MM.1S (cell line): ENCODE results near the gene SNRNP48.

Experiments used
- DNase-seq: peaks from one replicate; pipeline ENCODE4 v3.0.0-alpha.2; 2015
- H2AFZ ChIP-seq: fragments of 300-600 bp; sonication (generic); 2 replicates; pipeline ENCODE4 v1.6.0; 2016; ENCODE audit warnings: antibody characterized with exemption, low read length
- H3F3A ChIP-seq: fragments of 300-600 bp; sonication (generic); 2 replicates; pipeline ENCODE4 v1.6.1; 2016; ENCODE audit warnings: mild to moderate bottlenecking, antibody characterized with exemption, low read length, moderate library complexity, mixed read lengths; ENCODE audit not compliant: insufficient read depth
- H3K27ac ChIP-seq: fragments of 300-600 bp; sonication (generic); 2 replicates; pipeline ENCODE4 v1.5.1; 2016; ENCODE audit warnings: mild to moderate bottlenecking, low read length
- H3K27me3 ChIP-seq: fragments of 300-600 bp; sonication (generic); replicated peaks from 2 replicates; pipeline ENCODE4 v1.6.0; 2016; ENCODE audit warnings: low read length; ENCODE audit not compliant: insufficient read depth
- H3K36me3 ChIP-seq: fragments of 300-600 bp; sonication (generic); replicated peaks from 2 replicates; pipeline ENCODE4 v1.6.1; 2016; ENCODE audit warnings: mild to moderate bottlenecking, low read length, mixed read lengths; ENCODE audit not compliant: insufficient read depth
- H3K4me1 ChIP-seq: fragments of 300-600 bp; sonication (generic); 2 replicates; pipeline ENCODE4 v1.6.1; 2016; ENCODE audit warnings: low read length, mixed read lengths
- H3K4me2 ChIP-seq: fragments of 300-600 bp; sonication (generic); 2 replicates; pipeline ENCODE4 v1.6.0; 2016; ENCODE audit warnings: low read depth, low read length
- H3K4me3 ChIP-seq: fragments of 300-600 bp; sonication (generic); 2 replicates; pipeline ENCODE4 v1.5.1; 2016; ENCODE audit warnings: low read length, mixed read lengths
- H3K79me2 ChIP-seq: fragments of 300-600 bp; sonication (generic); 2 replicates; pipeline ENCODE4 v1.6.1; 2016; ENCODE audit warnings: mixed run types, low read length, mixed read lengths
- H3K9ac ChIP-seq: fragments of 300-600 bp; sonication (generic); 2 replicates; pipeline ENCODE4 v1.6.1; 2016; ENCODE audit warnings: low read length, mixed read lengths
- H3K9me2 ChIP-seq: fragments of 300-600 bp; sonication (generic); replicated peaks from 2 replicates; pipeline ENCODE4 v1.6.1; 2016; ENCODE audit warnings: mild to moderate bottlenecking, low read length, mixed read lengths; ENCODE audit not compliant: insufficient read depth
- H3K9me3 ChIP-seq: fragments of 300-600 bp; sonication (generic); replicated peaks from 2 replicates; pipeline ENCODE4 v1.6.1; 2016; ENCODE audit warnings: mild to moderate bottlenecking, low read length, mixed read lengths; ENCODE audit not compliant: insufficient read depth
- H4K20me1 ChIP-seq: fragments of 300-600 bp; sonication (generic); 2 replicates; pipeline ENCODE4 v1.6.1; 2016; ENCODE audit warnings: mild to moderate bottlenecking, low read length, moderate library complexity, mixed read lengths; ENCODE audit not compliant: insufficient read depth
- CTCF ChIP-seq: fragments of 300-600 bp; sonication (generic); IDR thresholded peaks from 2 replicates; pipeline ENCODE4 v1.5.1; 2016; ENCODE audit warnings: antibody characterized with exemption, low read length, mixed read lengths
- EZH2 ChIP-seq: fragments of 300-600 bp; sonication (generic); optimal IDR thresholded peaks from 2 replicates; pipeline ENCODE3; 2017; ENCODE audit warnings: low read depth, mild to moderate bottlenecking, antibody characterized with exemption, low read length, mixed read lengths
- EZH2phosphoT487 ChIP-seq: fragments of 300-600 bp; sonication (generic); IDR thresholded peaks from 2 replicates; pipeline ENCODE4 v1.6.1; 2018; ENCODE audit warnings: antibody characterized with exemption, low read length

The SNRNP48 gene

DNA sequence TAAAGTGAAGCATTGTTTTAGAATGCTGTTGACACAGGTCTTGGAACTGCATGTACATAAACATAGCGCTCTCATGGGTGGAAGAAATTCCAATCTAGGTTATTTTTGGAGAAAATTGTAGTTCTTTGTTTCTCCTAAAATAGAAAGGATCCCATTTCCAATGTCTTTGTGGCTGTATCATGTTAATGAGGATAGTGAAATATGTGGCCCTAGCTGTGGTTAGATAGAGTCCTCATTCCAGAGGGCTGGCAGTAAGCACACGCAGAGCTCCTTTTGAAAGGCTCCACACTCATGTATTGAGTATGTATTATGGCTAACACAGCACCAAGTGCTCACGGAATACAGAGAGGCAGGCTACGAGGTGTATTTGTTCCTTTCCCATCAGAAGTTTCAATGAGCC is 60.9 kb downstream of the SNRNP48 start:
- H3K4me3 ChIP-seq, result no peak overlapping the region
- DNase-seq, result no peak

GRCh38 chr6:7652957-7653356 is 63.0 kb downstream of the SNRNP48 start:
- H3K4me2 ChIP-seq, result no peak overlapping the region
- no peaks in the 10 kb centered on the region for H3K9me2 ChIP-seq
- DNase-seq, result no peak
- H3K4me1 ChIP-seq, result no peaks in the 10 kb centered on the region
- H3K9ac ChIP-seq, result no peak overlapping the region
- no peaks in the 10 kb centered on the region for H3K36me3 ChIP-seq
- TF ChIP-seq CTCF (no peak), EZH2 (no peak), EZH2phosphoT487 (no peak)
- no peaks in the 10 kb centered on the region for H3K79me2 ChIP-seq
- H2AFZ ChIP-seq, result no peak overlapping the region
- H3K27ac ChIP-seq, result no peak overlapping the region
- no peaks in the 10 kb centered on the region for H3K9me3 ChIP-seq
- H3K4me3 ChIP-seq, result no peak overlapping the region
- H3F3A ChIP-seq, result no peaks in the 10 kb centered on the region
- H4K20me1 ChIP-seq, result no peaks in the 10 kb centered on the region
- H3K27me3 ChIP-seq, result peaks cover 58% of the 10 kb centered on the region

More for the DNA sequence above, 60.9 kb downstream of the SNRNP48 start:
- Histone ChIP-seq H3K27me3 (peaks cover 66% of the 10 kb centered on the region), H3F3A (peaks cover 5% of the 10 kb centered on the region; the same call in 1 of the 2 replicates), H4K20me1 (no peaks in the 10 kb centered on the region), H3K9me3 (no peaks in the 10 kb centered on the region), H3K4me2 (no peak overlapping the region), H3K36me3 (no peaks in the 10 kb centered on the region), H3K9ac (no peak overlapping the region), H3K79me2 (no peaks in the 10 kb centered on the region), H3K27ac (no peak overlapping the region), H3K9me2 (no peaks in the 10 kb centered on the region), H3K4me1 (no peaks in the 10 kb centered on the region), H2AFZ (no peak overlapping the region)
- no peak for TF ChIP-seq EZH2
- no peak for TF ChIP-seq EZH2phosphoT487
- TF ChIP-seq CTCF, result no peak

DNA sequence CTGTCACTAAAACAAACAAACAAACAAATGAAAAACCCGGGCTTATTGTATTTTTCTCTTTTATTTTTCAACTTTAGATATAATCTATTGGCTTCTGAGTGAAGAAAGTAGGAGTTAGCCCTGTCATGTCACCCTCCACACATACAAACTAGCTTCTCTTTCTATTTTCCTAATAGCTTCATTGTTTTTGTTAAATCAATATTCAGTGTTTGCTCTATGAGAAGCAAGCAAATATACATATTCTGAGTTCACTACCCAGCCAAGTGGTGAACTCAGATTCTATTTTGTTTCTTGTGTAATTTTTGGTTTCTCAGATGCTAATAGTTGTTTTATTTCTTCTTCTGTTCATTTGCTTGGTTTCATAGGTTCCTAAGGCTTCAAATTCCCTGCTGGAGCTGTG is 66.4 kb downstream of the SNRNP48 start:
- H3K9ac ChIP-seq, result no peak overlapping the region
- no peaks in the 10 kb centered on the region for H3K79me2 ChIP-seq
- no peaks in the 10 kb centered on the region for H3F3A ChIP-seq
- no peaks in the 10 kb centered on the region for H3K9me2 ChIP-seq
- no peak overlapping the region for H3K4me3 ChIP-seq
- H3K27ac ChIP-seq, result no peak overlapping the region
- TF ChIP-seq EZH2phosphoT487 (no peak), CTCF (no peak), EZH2 (no peak)
- no peaks in the 10 kb centered on the region for H4K20me1 ChIP-seq
- H3K27me3 ChIP-seq, result peaks cover 27% of the 10 kb centered on the region
- H2AFZ ChIP-seq, result no peak overlapping the region
- no peak overlapping the region for H3K4me2 ChIP-seq
- H3K36me3 ChIP-seq, result no peaks in the 10 kb centered on the region
- H3K9me3 ChIP-seq, result no peaks in the 10 kb centered on the region
- no peaks in the 10 kb centered on the region for H3K4me1 ChIP-seq
- DNase-seq, result no peak

DNA sequence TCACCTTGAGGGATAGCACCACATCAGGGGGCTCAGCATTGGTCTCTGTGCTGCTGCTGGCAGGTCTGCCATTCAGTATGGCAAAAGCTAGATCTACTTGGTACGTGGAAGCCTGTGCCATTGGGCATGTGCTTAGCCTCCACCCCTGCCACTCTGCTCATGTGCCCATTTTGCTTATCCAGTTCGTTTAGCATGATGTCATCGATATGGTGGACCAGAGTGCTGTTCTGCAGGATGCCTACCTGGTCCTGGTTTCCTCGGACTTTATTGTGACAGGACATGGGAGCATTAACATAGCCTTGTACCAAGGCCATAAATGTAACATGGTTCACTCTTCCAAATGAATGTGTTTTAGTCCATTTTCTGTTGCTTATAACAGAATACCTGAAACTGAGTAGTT is 68.5 kb downstream of the SNRNP48 start:
- Histone ChIP-seq H3K4me3 (no peak overlapping the region), H3K9me2 (no peaks in the 10 kb centered on the region), H3K36me3 (no peaks in the 10 kb centered on the region), H3K27me3 (peaks cover 10% of the 10 kb centered on the region; the same call in 1 of the 2 replicates), H2AFZ (no peak overlapping the region), H3K27ac (no peak overlapping the region), H3K4me2 (no peak overlapping the region), H3K4me1 (no peaks in the 10 kb centered on the region), H3F3A (no peaks in the 10 kb centered on the region), H3K9me3 (no peaks in the 10 kb centered on the region), H4K20me1 (no peaks in the 10 kb centered on the region), H3K79me2 (no peaks in the 10 kb centered on the region), H3K9ac (no peak overlapping the region)
- TF ChIP-seq EZH2phosphoT487 (no peak), EZH2 (no peak), CTCF (no peak)
- no peak for DNase-seq
